ENCODE results near the gene EHF. TPM values are rescaled to one million over a fixed set of nuclear protein-coding genes. Genes with fewer than 3 reads are reported as not detected.
A peak's percentile ranks its signal among the peaks of the same experiment; 100 is the strongest.

The EHF gene
- total and polyA plus RNA-seq, 2 of the 13 experiments (the other 11 are each of a cell fraction or from before 2014, with no cell fraction given) = 0.04 to 0.46 TPM

DNA sequence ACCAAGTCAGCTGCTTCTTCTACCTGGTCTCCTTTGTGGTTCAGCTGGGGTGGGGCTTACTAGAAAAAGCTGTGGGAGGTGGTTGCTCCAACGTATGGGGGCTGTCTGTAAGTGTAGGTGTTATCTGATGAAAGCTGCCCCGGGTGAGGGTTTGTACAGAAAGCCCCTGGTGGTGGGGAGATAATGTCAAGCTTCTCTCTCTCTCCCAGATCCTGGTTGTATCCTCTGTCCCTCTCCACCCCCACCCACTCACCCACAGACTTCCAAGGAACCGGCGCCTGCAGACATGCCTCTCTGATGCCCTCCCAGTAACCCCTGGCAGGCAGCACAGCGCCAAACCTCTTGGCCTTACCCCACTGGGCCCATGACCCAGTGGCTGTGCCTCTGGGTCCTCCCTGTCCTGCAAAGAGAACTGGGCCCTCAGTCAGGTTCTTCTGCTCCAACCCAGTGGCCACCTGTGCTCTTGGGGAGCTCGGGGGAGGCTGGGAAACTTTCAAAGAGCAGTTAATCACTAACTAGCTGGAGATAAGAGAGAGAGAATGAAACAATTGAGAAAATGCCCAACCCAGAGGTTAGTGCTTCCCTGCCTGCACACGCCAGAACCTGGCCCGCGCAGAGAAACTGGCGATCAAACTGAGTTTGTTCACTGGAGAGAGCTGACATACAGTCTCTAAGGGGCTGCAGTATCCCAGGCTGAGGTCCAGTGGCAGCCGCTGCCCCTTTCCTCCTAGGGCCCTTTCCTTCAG is 20.4 kb upstream of the EHF start (continued):
- TF ChIP-seq SALL1 (CRISPR knock-in tag; IDR thresholded peaks at IDR 0.05) (peak; percentile 70), ZNF558 (CRISPR knock-in tag; IDR thresholded peaks at IDR 0.05; ENCODE audit: borderline replicate concordance) (no peak), ZSCAN9 (CRISPR knock-in tag; IDR thresholded peaks at IDR 0.05; ENCODE audit: borderline replicate concordance) (peak; percentile 45; the same call in 1 of the 2 replicates), ZNF124 (CRISPR knock-in tag; IDR thresholded peaks at IDR 0.05) (peak; percentile 71; the same call in 1 of the 2 replicates), HDAC1 (CRISPR knock-in tag; IDR thresholded peaks at IDR 0.05) (peak; percentile 81), SAP130 (CRISPR knock-in tag; IDR thresholded peaks at IDR 0.05; ENCODE audit: low read depth) (peak; percentile 81), ZNF44 (CRISPR knock-in tag; IDR thresholded peaks at IDR 0.05) (peak; percentile 10; the same call in 1 of the 2 replicates), ZNF263 (CRISPR knock-in tag; IDR thresholded peaks at IDR 0.05) (0 out of 2 replicates have a peak, but pooled peaks have one; percentile 36), RBM39 (IDR thresholded peaks at IDR 0.05; ENCODE audit: low read depth, low read length, poor library complexity, severe bottlenecking) (peak; percentile 74), HNRNPH1 (optimal IDR thresholded peaks at IDR 0.05; ENCODE audit: low read depth, low read length) (peak; percentile 36), ZNF292 (CRISPR knock-in tag; IDR thresholded peaks at IDR 0.05; ENCODE audit: borderline replicate concordance, low read depth) (peak; percentile 92), NPAS2 (CRISPR knock-in tag; IDR thresholded peaks at IDR 0.05; ENCODE audit: borderline replicate concordance) (no peak)
- TF ChIP-seq, protein P1, sequence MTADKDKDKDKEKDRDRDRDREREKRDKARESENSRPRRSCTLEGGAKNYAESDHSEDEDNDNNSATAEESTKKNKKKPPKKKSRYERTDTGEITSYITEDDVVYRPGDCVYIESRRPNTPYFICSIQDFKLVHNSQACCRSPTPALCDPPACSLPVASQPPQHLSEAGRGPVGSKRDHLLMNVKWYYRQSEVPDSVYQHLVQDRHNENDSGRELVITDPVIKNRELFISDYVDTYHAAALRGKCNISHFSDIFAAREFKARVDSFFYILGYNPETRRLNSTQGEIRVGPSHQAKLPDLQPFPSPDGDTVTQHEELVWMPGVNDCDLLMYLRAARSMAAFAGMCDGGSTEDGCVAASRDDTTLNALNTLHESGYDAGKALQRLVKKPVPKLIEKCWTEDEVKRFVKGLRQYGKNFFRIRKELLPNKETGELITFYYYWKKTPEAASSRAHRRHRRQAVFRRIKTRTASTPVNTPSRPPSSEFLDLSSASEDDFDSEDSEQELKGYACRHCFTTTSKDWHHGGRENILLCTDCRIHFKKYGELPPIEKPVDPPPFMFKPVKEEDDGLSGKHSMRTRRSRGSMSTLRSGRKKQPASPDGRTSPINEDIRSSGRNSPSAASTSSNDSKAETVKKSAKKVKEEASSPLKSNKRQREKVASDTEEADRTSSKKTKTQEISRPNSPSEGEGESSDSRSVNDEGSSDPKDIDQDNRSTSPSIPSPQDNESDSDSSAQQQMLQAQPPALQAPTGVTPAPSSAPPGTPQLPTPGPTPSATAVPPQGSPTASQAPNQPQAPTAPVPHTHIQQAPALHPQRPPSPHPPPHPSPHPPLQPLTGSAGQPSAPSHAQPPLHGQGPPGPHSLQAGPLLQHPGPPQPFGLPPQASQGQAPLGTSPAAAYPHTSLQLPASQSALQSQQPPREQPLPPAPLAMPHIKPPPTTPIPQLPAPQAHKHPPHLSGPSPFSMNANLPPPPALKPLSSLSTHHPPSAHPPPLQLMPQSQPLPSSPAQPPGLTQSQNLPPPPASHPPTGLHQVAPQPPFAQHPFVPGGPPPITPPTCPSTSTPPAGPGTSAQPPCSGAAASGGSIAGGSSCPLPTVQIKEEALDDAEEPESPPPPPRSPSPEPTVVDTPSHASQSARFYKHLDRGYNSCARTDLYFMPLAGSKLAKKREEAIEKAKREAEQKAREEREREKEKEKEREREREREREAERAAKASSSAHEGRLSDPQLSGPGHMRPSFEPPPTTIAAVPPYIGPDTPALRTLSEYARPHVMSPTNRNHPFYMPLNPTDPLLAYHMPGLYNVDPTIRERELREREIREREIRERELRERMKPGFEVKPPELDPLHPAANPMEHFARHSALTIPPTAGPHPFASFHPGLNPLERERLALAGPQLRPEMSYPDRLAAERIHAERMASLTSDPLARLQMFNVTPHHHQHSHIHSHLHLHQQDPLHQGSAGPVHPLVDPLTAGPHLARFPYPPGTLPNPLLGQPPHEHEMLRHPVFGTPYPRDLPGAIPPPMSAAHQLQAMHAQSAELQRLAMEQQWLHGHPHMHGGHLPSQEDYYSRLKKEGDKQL (CRISPR knock-in tag; IDR thresholded peaks at IDR 0.05; ENCODE audit: low read depth) = 0 out of 2 replicates have a peak, but pooled peaks have one; percentile 43
- TF ChIP-seq, protein P2, sequence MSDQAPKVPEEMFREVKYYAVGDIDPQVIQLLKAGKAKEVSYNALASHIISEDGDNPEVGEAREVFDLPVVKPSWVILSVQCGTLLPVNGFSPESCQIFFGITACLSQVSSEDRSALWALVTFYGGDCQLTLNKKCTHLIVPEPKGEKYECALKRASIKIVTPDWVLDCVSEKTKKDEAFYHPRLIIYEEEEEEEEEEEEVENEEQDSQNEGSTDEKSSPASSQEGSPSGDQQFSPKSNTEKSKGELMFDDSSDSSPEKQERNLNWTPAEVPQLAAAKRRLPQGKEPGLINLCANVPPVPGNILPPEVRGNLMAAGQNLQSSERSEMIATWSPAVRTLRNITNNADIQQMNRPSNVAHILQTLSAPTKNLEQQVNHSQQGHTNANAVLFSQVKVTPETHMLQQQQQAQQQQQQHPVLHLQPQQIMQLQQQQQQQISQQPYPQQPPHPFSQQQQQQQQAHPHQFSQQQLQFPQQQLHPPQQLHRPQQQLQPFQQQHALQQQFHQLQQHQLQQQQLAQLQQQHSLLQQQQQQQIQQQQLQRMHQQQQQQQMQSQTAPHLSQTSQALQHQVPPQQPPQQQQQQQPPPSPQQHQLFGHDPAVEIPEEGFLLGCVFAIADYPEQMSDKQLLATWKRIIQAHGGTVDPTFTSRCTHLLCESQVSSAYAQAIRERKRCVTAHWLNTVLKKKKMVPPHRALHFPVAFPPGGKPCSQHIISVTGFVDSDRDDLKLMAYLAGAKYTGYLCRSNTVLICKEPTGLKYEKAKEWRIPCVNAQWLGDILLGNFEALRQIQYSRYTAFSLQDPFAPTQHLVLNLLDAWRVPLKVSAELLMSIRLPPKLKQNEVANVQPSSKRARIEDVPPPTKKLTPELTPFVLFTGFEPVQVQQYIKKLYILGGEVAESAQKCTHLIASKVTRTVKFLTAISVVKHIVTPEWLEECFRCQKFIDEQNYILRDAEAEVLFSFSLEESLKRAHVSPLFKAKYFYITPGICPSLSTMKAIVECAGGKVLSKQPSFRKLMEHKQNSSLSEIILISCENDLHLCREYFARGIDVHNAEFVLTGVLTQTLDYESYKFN (CRISPR knock-in tag; conservative IDR thresholded peaks at IDR 0.05) = peak; percentile 72; the same call in 1 of the 2 replicates
- TF ChIP-seq, protein P3, sequence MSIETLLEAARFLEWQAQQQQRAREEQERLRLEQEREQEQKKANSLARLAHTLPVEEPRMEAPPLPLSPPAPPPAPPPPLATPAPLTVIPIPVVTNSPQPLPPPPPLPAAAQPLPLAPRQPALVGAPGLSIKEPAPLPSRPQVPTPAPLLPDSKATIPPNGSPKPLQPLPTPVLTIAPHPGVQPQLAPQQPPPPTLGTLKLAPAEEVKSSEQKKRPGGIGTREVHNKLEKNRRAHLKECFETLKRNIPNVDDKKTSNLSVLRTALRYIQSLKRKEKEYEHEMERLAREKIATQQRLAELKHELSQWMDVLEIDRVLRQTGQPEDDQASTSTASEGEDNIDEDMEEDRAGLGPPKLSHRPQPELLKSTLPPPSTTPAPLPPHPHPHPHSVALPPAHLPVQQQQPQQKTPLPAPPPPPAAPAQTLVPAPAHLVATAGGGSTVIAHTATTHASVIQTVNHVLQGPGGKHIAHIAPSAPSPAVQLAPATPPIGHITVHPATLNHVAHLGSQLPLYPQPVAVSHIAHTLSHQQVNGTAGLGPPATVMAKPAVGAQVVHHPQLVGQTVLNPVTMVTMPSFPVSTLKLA (IDR thresholded peaks at IDR 0.05) = no peak
- TF ChIP-seq, protein P4, sequence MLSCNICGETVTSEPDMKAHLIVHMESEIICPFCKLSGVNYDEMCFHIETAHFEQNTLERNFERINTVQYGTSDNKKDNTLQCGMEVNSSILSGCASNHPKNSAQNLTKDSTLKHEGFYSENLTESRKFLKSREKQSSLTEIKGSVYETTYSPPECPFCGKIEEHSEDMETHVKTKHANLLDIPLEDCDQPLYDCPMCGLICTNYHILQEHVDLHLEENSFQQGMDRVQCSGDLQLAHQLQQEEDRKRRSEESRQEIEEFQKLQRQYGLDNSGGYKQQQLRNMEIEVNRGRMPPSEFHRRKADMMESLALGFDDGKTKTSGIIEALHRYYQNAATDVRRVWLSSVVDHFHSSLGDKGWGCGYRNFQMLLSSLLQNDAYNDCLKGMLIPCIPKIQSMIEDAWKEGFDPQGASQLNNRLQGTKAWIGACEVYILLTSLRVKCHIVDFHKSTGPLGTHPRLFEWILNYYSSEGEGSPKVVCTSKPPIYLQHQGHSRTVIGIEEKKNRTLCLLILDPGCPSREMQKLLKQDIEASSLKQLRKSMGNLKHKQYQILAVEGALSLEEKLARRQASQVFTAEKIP (CRISPR knock-in tag; IDR thresholded peaks at IDR 0.05; ENCODE audit: borderline replicate concordance) = no peak

Measured in HepG2 (cell line).